SK-N-SH treated with all-trans-retinoic acid at 6 μM for 48 hours (cell line): ENCODE measurements around the gene HCAR2.

ENCODE experiments used
- ATAC-seq: fragments of 200-7000 bp; cut with Tn5 transposase; 3 replicates; pipeline ENCODE4 v1.9.1; 2020; ENCODE audit warnings: mild to moderate bottlenecking, moderate library complexity
- ARNTL ChIP-seq: fragments of 450-650 bp; formaldehyde crosslinking; IDR thresholded peaks from 2 replicates; pipeline ENCODE4 v1.5.0; 2020; ENCODE audit warnings: low read depth, mild to moderate bottlenecking, moderate library complexity, borderline replicate concordance
- CREB5 ChIP-seq: fragments of 250-450 bp; sonication (Bioruptor Pico); IDR thresholded peaks from 2 replicates; pipeline ENCODE4 v1.5.1; 2020; ENCODE audit warnings: low read depth, mild to moderate bottlenecking, moderate library complexity
- CSDC2 ChIP-seq: fragments of 250-450 bp; sonication (Bioruptor Pico); IDR thresholded peaks from 2 replicates; pipeline ENCODE4 v1.5.0; 2020; ENCODE audit warnings: mild to moderate bottlenecking, moderate library complexity
- ESRRG ChIP-seq: fragments of 250-450 bp; sonication (Bioruptor Pico); IDR thresholded peaks from 2 replicates; pipeline ENCODE4 v1.6.1; 2021; ENCODE audit warnings: mild to moderate bottlenecking
- OSR1 ChIP-seq: fragments of 250-450 bp; sonication (Bioruptor Pico); IDR thresholded peaks from 2 replicates; pipeline ENCODE4 v1.8.0; 2022; ENCODE audit warnings: moderate library complexity, mild to moderate bottlenecking, inconsistent platforms
- POU6F1 ChIP-seq: fragments of 250-450 bp; sonication (Bioruptor Pico); IDR thresholded peaks from 2 replicates; pipeline ENCODE4 v1.8.0; 2021; ENCODE audit warnings: low read depth, mild to moderate bottlenecking, moderate library complexity, borderline replicate concordance
- PPARA ChIP-seq: fragments of 250-450 bp; sonication (Bioruptor Pico); IDR thresholded peaks from 2 replicates; pipeline ENCODE4 v1.5.0; 2020; ENCODE audit warnings: mild to moderate bottlenecking, borderline replicate concordance
- RARB ChIP-seq: fragments of 250-450 bp; sonication (Bioruptor Pico); IDR thresholded peaks from 2 replicates; pipeline ENCODE4 v1.8.0; 2021; ENCODE audit warnings: mild to moderate bottlenecking, moderate library complexity
- TCF4 ChIP-seq: fragments of 250-450 bp; sonication (Bioruptor Pico); IDR thresholded peaks from 2 replicates; pipeline ENCODE4 v1.8.0; 2021; ENCODE audit warnings: mild to moderate bottlenecking, moderate library complexity, borderline replicate concordance
- TOX ChIP-seq: fragments of 250-450 bp; sonication (Bioruptor Pico); IDR thresholded peaks from 2 replicates; pipeline ENCODE4 v1.8.0; 2021; ENCODE audit warnings: mild to moderate bottlenecking, moderate library complexity, borderline replicate concordance
- TSHZ2 ChIP-seq: fragments of 250-450 bp; sonication (Bioruptor Pico); IDR thresholded peaks from 2 replicates; pipeline ENCODE4 v1.5.0; 2020; ENCODE audit warnings: mild to moderate bottlenecking, moderate library complexity
- ZNF70 ChIP-seq: fragments of 450-650 bp; formaldehyde crosslinking; IDR thresholded peaks from 2 replicates; pipeline ENCODE4 v1.5.0; 2020; ENCODE audit warnings: mild to moderate bottlenecking, moderate library complexity
- ZNF8 ChIP-seq: fragments of 450-650 bp; formaldehyde crosslinking; IDR thresholded peaks from 2 replicates; pipeline ENCODE4 v1.5.0; 2020; ENCODE audit warnings: mild to moderate bottlenecking, moderate library complexity

Gene HCAR2

GRCh38 chr12:122738571-122738970 lies 35.4 kb upstream of the HCAR2 start (continued):
- TF ChIP-seq POU6F1 (CRISPR knock-in tag), result no peak
- no peak for TF ChIP-seq TCF4 (CRISPR knock-in tag)

DNA sequence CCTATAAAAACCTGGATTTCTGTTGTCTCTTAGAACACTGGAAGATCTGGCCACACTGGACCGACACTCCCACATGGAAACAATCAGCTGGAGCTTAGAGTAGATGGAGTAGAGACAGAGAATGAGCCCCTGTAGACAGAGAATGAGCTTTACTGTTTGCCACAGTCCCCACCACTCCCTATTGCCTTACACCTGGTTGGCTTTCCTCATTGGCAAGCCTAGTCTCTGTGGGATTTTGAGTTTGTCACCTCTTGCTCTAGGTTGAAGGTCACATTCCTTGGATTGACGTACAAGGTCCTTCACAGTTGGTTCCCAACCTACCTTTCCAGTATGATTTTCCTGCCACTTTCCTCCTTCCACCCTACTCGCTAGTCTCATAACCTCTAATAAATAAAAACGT lies 29.5 kb upstream of the HCAR2 start:
- ATAC-seq, result no peak
- no peak for TF ChIP-seq TSHZ2 (CRISPR knock-in tag)
- TF ChIP-seq CREB5, result no peak
- TF ChIP-seq TCF4 (CRISPR knock-in tag), result no peak
- no peak for TF ChIP-seq POU6F1 (CRISPR knock-in tag)
- TF ChIP-seq ESRRG (CRISPR knock-in tag), result no peak
- TF ChIP-seq RARB (CRISPR knock-in tag), result no peak
- no peak for TF ChIP-seq ZNF8 (CRISPR knock-in tag)
- TF ChIP-seq PPARA (CRISPR knock-in tag), result no peak
- no peak for TF ChIP-seq ARNTL
- no peak for TF ChIP-seq OSR1

GRCh38 chr12:122732170-122732569 lies 29.0 kb upstream of the HCAR2 start:
- no peak for ATAC-seq
- no peak for TF ChIP-seq OSR1
- no peak for TF ChIP-seq POU6F1 (CRISPR knock-in tag)
- no peak for TF ChIP-seq TSHZ2 (CRISPR knock-in tag)
- TF ChIP-seq ZNF70 (CRISPR knock-in tag), result no peak
- no peak for TF ChIP-seq TOX (CRISPR knock-in tag)
- TF ChIP-seq, all 23 proteins: peak for 0

GRCh38 chr12:122730215-122731014 lies 27.3 kb upstream of the HCAR2 start, which contains the start of gene HCAR1:
TSS of gene HCAR1 (minus strand) at chr12:122730844. CDS start at chr12:122730339, 505 bp downstream.
- no peak for ATAC-seq
- TF ChIP-seq CSDC2 (CRISPR knock-in tag), result no peak
- TF ChIP-seq, all 23 proteins: peak for 0
